HEK293 (cell line): ENCODE results near the gene CLCN1.

Experiments
- CTCF ChIA-PET: fragments of 350-600 bp; formaldehyde crosslinking; extraction: SDS; loops from one replicate; lab custom pipeline; 2021; ENCODE audit warnings: antibody characterized with exemption; lab: Yijun Ruan, JAX
- POLR2A ChIA-PET: fragments of 300-600 bp; formaldehyde crosslinking; extraction: SDS; loops from one replicate; lab custom pipeline; 2020; ENCODE audit warnings: antibody characterized with exemption, inconsistent platforms; lab: Yijun Ruan, JAX
- H3K27ac ChIP-seq: fragments of 200-500 bp; sonication (Bioruptor generic); 2 replicates; pipeline ENCODE4 v1.5.1; 2014; ENCODE audit warnings: low read depth, low read length, control low read depth, inconsistent platforms; ENCODE audit errors: extremely low read depth
- H3K36me3 ChIP-seq, 2 experiments: fragments of 200-500 bp in 1 of 2; sonication (Bioruptor generic) in 1 of 2; 1 replicate in 1 of 2; 2 replicates in 1 of 2; pipeline ENCODE4 v1.5.1; 2014 to 2017; ENCODE audit warnings: inconsistent platforms in 2 of 2, low read length in 2 of 2; ENCODE audit not compliant: control insufficient read depth in 2 of 2, insufficient read depth in 1 of 2
- H3K4me1 ChIP-seq: fragments of 200-500 bp; sonication (Bioruptor generic); 2 replicates; pipeline ENCODE4 v1.5.1; 2014; ENCODE audit warnings: mild to moderate bottlenecking, low read length, inconsistent platforms; ENCODE audit not compliant: control insufficient read depth, insufficient read depth
- H3K4me3 ChIP-seq: 2 replicates; pipeline ENCODE4 v1.5.1; 2011; ENCODE audit warnings: low read depth, mild to moderate bottlenecking, control low read depth, low read length, moderate library complexity
- H3K9me3 ChIP-seq: fragments of 200-500 bp; sonication (Bioruptor generic); 2 replicates; pipeline ENCODE4 v1.5.1; 2014; ENCODE audit warnings: low read depth, low read length, inconsistent platforms; ENCODE audit not compliant: control insufficient read depth, insufficient read depth
- AEBP2 ChIP-seq: fragments of 450-650 bp; formaldehyde crosslinking; IDR thresholded peaks from 2 replicates; pipeline ENCODE4 v1.5.1; 2016; ENCODE audit warnings: missing biosample characterization, missing genetic modification characterization, borderline replicate concordance
- HOXA7 ChIP-seq: sonication (generic); formaldehyde crosslinking; IDR thresholded peaks from 2 replicates; pipeline ENCODE4 v1.8.1; 2022; ENCODE audit warnings: missing genetic modification reagents, borderline replicate concordance
- HOXD13 ChIP-seq: sonication (generic); formaldehyde crosslinking; IDR thresholded peaks from 2 replicates; pipeline ENCODE4 v1.8.0; 2022; ENCODE audit warnings: missing genetic modification reagents, borderline replicate concordance
- IKZF3 ChIP-seq: fragments of 450-650 bp; IDR thresholded peaks from 2 replicates; pipeline ENCODE4 v1.5.0; 2018; ENCODE audit warnings: missing biosample characterization, mild to moderate bottlenecking, missing genetic modification characterization, moderate library complexity
- INSM2 ChIP-seq: fragments of 450-650 bp; formaldehyde crosslinking; IDR thresholded peaks from 2 replicates; pipeline ENCODE4 v1.5.1; 2016; ENCODE audit warnings: missing biosample characterization, missing genetic modification characterization
- KLF1 ChIP-seq: fragments of 450-650 bp; formaldehyde crosslinking; IDR thresholded peaks from 2 replicates; pipeline ENCODE4 v1.5.1; 2016; ENCODE audit warnings: missing biosample characterization, missing genetic modification characterization
- KLF9 ChIP-seq: fragments of 450-650 bp; formaldehyde crosslinking; IDR thresholded peaks from 2 replicates; pipeline ENCODE4 v1.5.1; 2016; ENCODE audit warnings: missing biosample characterization, missing genetic modification characterization, low read depth
- PBX3 ChIP-seq: sonication (generic); formaldehyde crosslinking; IDR thresholded peaks from 2 replicates; pipeline ENCODE4 v1.8.1; 2022; ENCODE audit warnings: mild to moderate bottlenecking, moderate library complexity, missing genetic modification reagents
- TSHZ1 ChIP-seq: fragments of 450-650 bp; formaldehyde crosslinking; IDR thresholded peaks from 2 replicates; pipeline ENCODE4 v1.5.1; 2016; ENCODE audit warnings: missing biosample characterization, missing genetic modification characterization, borderline replicate concordance
- ZBTB26 ChIP-seq: fragments of 450-650 bp; formaldehyde crosslinking; optimal IDR thresholded peaks from 2 replicates; pipeline ENCODE3; 2016; ENCODE audit warnings: missing biosample characterization, mild to moderate bottlenecking, missing genetic modification characterization
- ZBTB7A ChIP-seq: fragments of 450-650 bp; formaldehyde crosslinking; IDR thresholded peaks from 2 replicates; pipeline ENCODE4 v1.5.1; 2016; ENCODE audit warnings: low read depth, missing biosample characterization, missing genetic modification characterization
- ZFHX2 ChIP-seq: fragments of 450-650 bp; formaldehyde crosslinking; conservative IDR thresholded peaks from 2 replicates; pipeline ENCODE4 v1.5.1; 2016; ENCODE audit warnings: missing biosample characterization, missing genetic modification characterization
- ZNF112 ChIP-seq: fragments of 450-650 bp; formaldehyde crosslinking; IDR thresholded peaks from 2 replicates; pipeline ENCODE4 v1.5.0; 2017; ENCODE audit warnings: missing biosample characterization, missing genetic modification characterization
- ZNF324 ChIP-seq: fragments of 450-650 bp; formaldehyde crosslinking; IDR thresholded peaks from 2 replicates; pipeline ENCODE4 v1.5.1; 2016; ENCODE audit warnings: missing biosample characterization, missing genetic modification characterization
- ZNF404 ChIP-seq: fragments of 450-650 bp; formaldehyde crosslinking; IDR thresholded peaks from 2 replicates; pipeline ENCODE4 v1.5.1; 2017; ENCODE audit warnings: missing biosample characterization, missing genetic modification characterization
- ZNF560 ChIP-seq: fragments of 450-650 bp; formaldehyde crosslinking; IDR thresholded peaks from 2 replicates; pipeline ENCODE4 v1.5.1; 2017; ENCODE audit warnings: missing biosample characterization, missing genetic modification characterization, borderline replicate concordance
- ZNF561 ChIP-seq: fragments of 450-650 bp; IDR thresholded peaks from 2 replicates; pipeline ENCODE4 v1.5.1; 2018; ENCODE audit warnings: missing biosample characterization, missing genetic modification characterization, borderline replicate concordance
- ZNF580 ChIP-seq: fragments of 450-650 bp; formaldehyde crosslinking; IDR thresholded peaks from 2 replicates; pipeline ENCODE4 v1.5.1; 2016; ENCODE audit warnings: missing biosample characterization, missing genetic modification characterization
- ZNF610 ChIP-seq: fragments of 450-650 bp; formaldehyde crosslinking; IDR thresholded peaks from 2 replicates; pipeline ENCODE4 v1.5.1; 2016; ENCODE audit warnings: missing biosample characterization, missing genetic modification characterization, borderline replicate concordance
- ZNF645 ChIP-seq: fragments of 450-650 bp; formaldehyde crosslinking; IDR thresholded peaks from 2 replicates; pipeline ENCODE4; 2016; ENCODE audit warnings: missing biosample characterization, missing genetic modification characterization
- ZNF707 ChIP-seq: fragments of 450-650 bp; formaldehyde crosslinking; IDR thresholded peaks from 2 replicates; pipeline ENCODE4 v1.5.1; 2016; ENCODE audit warnings: missing biosample characterization, missing genetic modification characterization
- ZNF785 ChIP-seq: fragments of 450-650 bp; formaldehyde crosslinking; IDR thresholded peaks from 2 replicates; pipeline ENCODE4 v1.5.1; 2016; ENCODE audit warnings: missing biosample characterization, missing genetic modification characterization
- ZSCAN23 ChIP-seq: fragments of 450-650 bp; formaldehyde crosslinking; IDR thresholded peaks from 2 replicates; pipeline ENCODE4 v1.5.1; 2016; ENCODE audit warnings: missing biosample characterization, missing genetic modification characterization

CLCN1 gene

GRCh38 chr7:143380646-143381426 lies 64.9 kb downstream of the CLCN1 start, which contains the start of gene ZYX (continued):
- TF ChIP-seq TSHZ1 (tag by site-specific recombination) (peak; percentile 28; the same call in 1 of the 2 replicates), KLF9 (tag by site-specific recombination) (peak; percentile 54), ZNF404 (tag by site-specific recombination) (no peak), ZNF324 (tag by site-specific recombination) (no peak; the same call in 1 of the 2 replicates)

- peaks cover 3% of the 10 kb centered on the region; the same call in 1 of the 2 replicates for H3K4me1 ChIP-seq
- CTCF ChIA-PET = interaction anchor here (0.6 to 1.3 kb wide), 4 partner anchors 33 to 132 kb away, joined by 3 to 4 read pairs (median 4); no protein-coding TSS in a partner anchor
- peak overlapping the region; percentile 85 for H3K4me3 ChIP-seq
- peaks cover 5 to 40% of the 10 kb centered on the region in 2 experiments; a peak in 2 of 3 replicates for H3K36me3 ChIP-seq
- H3K9me3 ChIP-seq = no peaks in the 10 kb centered on the region
- peak overlapping the region; percentile 53 for H3K27ac ChIP-seq
- POLR2A ChIA-PET = interaction anchor here (0.7 to 3.0 kb wide), 6 partner anchors 11 to 93 kb away, joined by 3 to 10 read pairs (median 6); partner anchors contain the start of genes CASP2 and EPHA1
- no peak for TF ChIP-seq ZNF785 (tag by site-specific recombination)
- TF ChIP-seq AEBP2 (tag by site-specific recombination) = no peak
- no peak for TF ChIP-seq ZNF560 (tag by site-specific recombination)
- no peak for TF ChIP-seq ZNF610
- TF ChIP-seq ZBTB7A (tag by site-specific recombination) = no peak
- no peak for TF ChIP-seq ZSCAN23 (tag by site-specific recombination)
- TF ChIP-seq ZFHX2 = peak; percentile 63; the same call in 1 of the 2 replicates
- TF ChIP-seq ZNF112 (tag by site-specific recombination) = no peak
- TF ChIP-seq INSM2 (tag by site-specific recombination) = no peak
- no peak for TF ChIP-seq HOXA7 (CRISPR knock-in tag)
- peak; percentile 18; the same call in 1 of the 2 replicates for TF ChIP-seq ZNF324 (tag by site-specific recombination)
- TF ChIP-seq PBX3 (CRISPR knock-in tag) = no peak
- TF ChIP-seq KLF1 (tag by site-specific recombination) = no peak; the same call in 1 of the 2 replicates
- TF ChIP-seq IKZF3 (tag by site-specific recombination) = peak; percentile 88
- no peak for TF ChIP-seq ZNF645
- TF ChIP-seq ZNF707 (tag by site-specific recombination) = no peak
- TF ChIP-seq ZNF561 (tag by site-specific recombination) = no peak
- no peak for TF ChIP-seq ZBTB26
- no peak for TF ChIP-seq HOXD13 (CRISPR knock-in tag)
- no peak for TF ChIP-seq ZNF580 (tag by site-specific recombination)
These were observed 65.7 kb downstream of the CLCN1 start for GRCh38 chr7:143381427-143382125.
